Measurements from ENCODE around the gene STAP1. TPM values are rescaled to one million over a fixed set of nuclear protein-coding genes. Genes with fewer than 3 reads are reported as not detected.

The STAP1 gene
- polyA plus RNA-seq, 1 of the 3 experiments (the other 2 are of a cell fraction), result not detected

GRCh38 chr4:67580577-67580976 lies 22.1 kb downstream of the STAP1 start:
- Histone ChIP-seq H3K4me2 (no peak overlapping the region), H3K9ac (no peak overlapping the region), H3K9me2 (no peaks in the 10 kb centered on the region), H3K27ac (ENCODE audit: low read depth in 2 of 2, low read length in 1 of 2) (no peak overlapping the region), H3K9me3 (no peaks in the 10 kb centered on the region), H3K36me3 (replicated peaks in 1 of 2; ENCODE audit: control insufficient read depth in 1 of 2, insufficient read depth in 2 of 2, low read length in 1 of 2) (no peaks in the 10 kb centered on the region), H3K79me2 (ENCODE audit: insufficient read depth) (no peaks in the 10 kb centered on the region), H3K4me3 (ENCODE audit: low read depth in 2 of 2, low read length in 1 of 2) (no peak overlapping the region), H4K20me1 (ENCODE audit: insufficient read depth) (no peaks in the 10 kb centered on the region), H3K4me1 (ENCODE audit: control insufficient read depth in 1 of 2, insufficient read depth in 2 of 2, low read depth in 1 of 2, low read length in 1 of 2) (no peaks in the 10 kb centered on the region), H3K27me3 (ENCODE audit: insufficient read depth) (no peaks in the 10 kb centered on the region), H3F3A (replicated peaks; ENCODE audit: insufficient read depth) (no peaks in the 10 kb centered on the region), H2AFZ (ENCODE audit: low read depth) (no peak overlapping the region)
- DNase-seq, result no peak
- POLR2A ChIA-PET, result no interaction called here
- TF ChIP-seq CHD2 (IDR thresholded peaks at IDR 0.05; ENCODE audit: low read length, partially characterized antibody), result no peak
- TF ChIP-seq GABPA (IDR thresholded peaks at IDR 0.05; ENCODE audit: low read depth), result no peak
- no peak for TF ChIP-seq FOSL2 (IDR thresholded peaks at IDR 0.05; ENCODE audit: borderline replicate concordance, low read depth)
- no peak for TF ChIP-seq TAF1 (IDR thresholded peaks at IDR 0.05; ENCODE audit: borderline replicate concordance, low read depth, low read length)
- no peak for TF ChIP-seq RXRA (IDR thresholded peaks at IDR 0.05; ENCODE audit: borderline replicate concordance, low read depth)
- no peak for TF ChIP-seq CTCF (IDR thresholded peaks at IDR 0.05)
- TF ChIP-seq USF2 (IDR thresholded peaks at IDR 0.05; ENCODE audit: borderline replicate concordance, low read depth, low read length), result no peak
- TF ChIP-seq REST (IDR thresholded peaks at IDR 0.05; ENCODE audit: low read depth, low read length), result no peak
- no peak for TF ChIP-seq EZH2phosphoT487 (IDR thresholded peaks at IDR 0.05; ENCODE audit: borderline replicate concordance, low read depth)
- no peak for TF ChIP-seq MXI1 (IDR thresholded peaks at IDR 0.05; ENCODE audit: low read depth, low read length)
- no peak for TF ChIP-seq SMC3 (IDR thresholded peaks at IDR 0.05; ENCODE audit: low read depth, low read length)
- TF ChIP-seq RAD21 (IDR thresholded peaks at IDR 0.05; ENCODE audit: low read length), result no peak
- no peak for TF ChIP-seq EP300 (IDR thresholded peaks at IDR 0.05; ENCODE audit: borderline replicate concordance in 1 of 2, low read depth in 1 of 2, low read length in 1 of 2)
- no peak for TF ChIP-seq SIN3A (IDR thresholded peaks at IDR 0.05; ENCODE audit: borderline replicate concordance, low read depth, low read length)
- TF ChIP-seq IRF3 (IDR thresholded peaks at IDR 0.05; ENCODE audit: low read depth, low read length), result no peak
- no peak for TF ChIP-seq ZBTB33 (IDR thresholded peaks at IDR 0.05; ENCODE audit: borderline replicate concordance, low read depth)
- TF ChIP-seq ELF1 (IDR thresholded peaks at IDR 0.05), result no peak
- TF ChIP-seq NRF1 (IDR thresholded peaks at IDR 0.05; ENCODE audit: low read depth, low read length), result no peak
- no peak for TF ChIP-seq PBX3 (IDR thresholded peaks at IDR 0.05)
- WGBS (ENCODE audit: low lambda C conversion rate), result 79% methylated on average over 3 of the region's 3 CpGs
- CTCF ChIA-PET, result no interaction called here

Measured in SK-N-SH (cell line).